Effector memory CD4-positive, alpha-beta T cell (primary cell): Measurements from ENCODE around the gene TEKTIP1.
"Not testable (repeated sequence)": the region's sequence is repeated elsewhere in the genome, so short reads cannot be mapped to it uniquely, and the experiment has no call there.

ENCODE experiments used
- DNase-seq, 3 donors: peaks; one replicate each; pipeline ENCODE4 v3.0.0-alpha.2; 2020
- H3K27ac ChIP-seq: 2 replicates; pipeline ENCODE4 v1.7.0; 2013; ENCODE audit warnings: mild to moderate bottlenecking, low read length, moderate library complexity; ENCODE audit not compliant: insufficient read depth, poor library complexity, severe bottlenecking
- H3K27me3 ChIP-seq: replicated peaks from 2 replicates; pipeline ENCODE4 v1.7.0; 2013; ENCODE audit warnings: mild to moderate bottlenecking, low read length; ENCODE audit not compliant: insufficient read depth, control insufficient read depth, poor library complexity, severe bottlenecking
- H3K36me3 ChIP-seq: 2 replicates; pipeline ENCODE4 v1.7.0; 2013; ENCODE audit warnings: mild to moderate bottlenecking, low read length, moderate library complexity; ENCODE audit not compliant: control insufficient read depth, insufficient read depth
- H3K4me1 ChIP-seq: 2 replicates; pipeline ENCODE4 v1.7.0; 2013; ENCODE audit warnings: low read length, mild to moderate bottlenecking; ENCODE audit not compliant: control insufficient read depth, insufficient read depth, poor library complexity, severe bottlenecking
- H3K4me3 ChIP-seq: 2 replicates; pipeline ENCODE4 v1.7.0; 2013; ENCODE audit warnings: low read length, low read depth, mild to moderate bottlenecking; ENCODE audit not compliant: insufficient read depth, poor library complexity, severe bottlenecking
- H3K9me3 ChIP-seq: 2 replicates; pipeline ENCODE4 v1.7.0; 2013; ENCODE audit warnings: mild to moderate bottlenecking, low read length, moderate library complexity; ENCODE audit not compliant: control insufficient read depth

TEKTIP1 gene

GRCh38 chr19:3524078-3524842 is 14.7 kb upstream of the TEKTIP1 start:
- H3K4me3 ChIP-seq = no peak overlapping the region
- no peaks in the 10 kb centered on the region for H3K4me1 ChIP-seq
- no peaks in the 10 kb centered on the region for H3K27me3 ChIP-seq
- H3K27ac ChIP-seq = no peak overlapping the region
- DNase-seq = no peak
- H3K9me3 ChIP-seq = no peaks in the 10 kb centered on the region
- peaks cover 56% of the 10 kb centered on the region for H3K36me3 ChIP-seq

DNA sequence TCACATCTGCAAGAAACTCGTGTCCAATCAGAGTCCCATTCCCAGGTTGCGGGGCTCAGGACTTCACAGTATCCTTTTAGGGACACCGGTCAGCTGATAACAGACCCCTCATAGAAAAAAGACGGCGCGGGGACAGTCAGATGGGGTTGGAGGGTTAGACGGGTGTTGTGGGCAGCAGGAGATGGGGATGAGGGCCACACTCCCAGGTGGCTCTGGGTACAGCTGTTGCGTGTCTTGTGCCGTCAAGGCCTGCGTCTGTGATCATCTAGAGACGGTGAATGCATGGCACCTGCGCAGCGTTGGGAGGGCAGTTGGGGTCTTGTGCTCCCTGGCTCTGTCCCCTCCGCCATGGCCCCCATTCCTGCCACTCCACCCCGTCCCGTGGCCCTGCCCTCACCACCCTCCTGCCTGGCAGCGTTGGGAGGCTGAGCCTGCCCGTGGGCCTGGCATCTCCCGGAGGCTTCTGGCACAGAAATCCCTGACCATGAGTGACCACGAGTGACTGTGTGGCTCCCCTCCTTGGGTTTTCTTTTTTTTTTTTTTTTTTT is 14.0 kb upstream of the TEKTIP1 start:
- Histone ChIP-seq H3K4me3 (no peak overlapping the region), H3K27ac (no peak overlapping the region), H3K27me3 (no peaks in the 10 kb centered on the region), H3K9me3 (no peaks in the 10 kb centered on the region), H3K36me3 (peaks cover 56% of the 10 kb centered on the region), H3K4me1 (no peaks in the 10 kb centered on the region)
- DNase-seq = no peak

DNA sequence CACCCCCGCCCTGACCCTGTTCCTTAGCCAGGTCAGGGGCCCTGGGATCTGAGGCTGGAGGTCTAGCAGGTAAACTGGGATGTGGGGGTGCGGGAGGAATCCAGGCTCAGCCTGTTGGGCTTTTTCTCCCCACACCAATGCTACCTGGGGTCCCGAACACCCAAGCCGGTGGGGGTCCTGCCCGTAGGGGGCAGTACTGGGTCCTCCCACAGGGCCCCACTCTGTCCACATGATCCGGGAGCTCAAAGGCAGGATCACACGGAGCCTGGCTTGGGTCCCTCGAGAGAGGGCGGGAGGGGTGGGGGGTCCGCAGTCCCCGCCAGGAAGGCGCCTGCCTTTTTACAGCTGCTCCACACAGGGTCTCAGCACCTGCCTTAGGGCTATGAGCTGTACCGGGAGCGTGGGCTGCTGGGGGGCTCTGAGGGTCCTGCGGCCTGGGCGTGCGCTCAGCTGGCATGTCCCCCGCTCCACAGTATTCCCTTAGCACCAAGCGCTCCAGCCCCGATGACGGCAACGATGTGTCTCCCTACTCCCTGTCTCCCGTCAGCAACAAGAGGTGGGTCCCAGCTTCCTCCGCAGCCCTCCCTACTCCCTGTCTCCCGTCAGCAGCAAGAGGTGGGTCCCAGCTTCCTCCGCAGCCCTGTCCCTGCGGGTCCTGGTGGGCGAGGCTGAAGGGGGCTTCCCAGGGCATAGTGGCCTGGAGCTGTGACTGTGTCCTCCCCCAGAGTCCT is 12.3 kb upstream of the TEKTIP1 start:
- H3K27ac ChIP-seq = no peak overlapping the region
- no peaks in the 10 kb centered on the region for H3K27me3 ChIP-seq
- H3K9me3 ChIP-seq = no peaks in the 10 kb centered on the region
- DNase-seq = no peak
- peaks cover 62% of the 10 kb centered on the region for H3K36me3 ChIP-seq
- no peak overlapping the region for H3K4me3 ChIP-seq
- no peaks in the 10 kb centered on the region for H3K4me1 ChIP-seq

- Histone ChIP-seq H3K9me3 (no peaks in the 10 kb centered on the region), H3K4me1 (no peaks in the 10 kb centered on the region), H3K4me3 (no peak overlapping the region), H3K27ac (no peak overlapping the region), H3K27me3 (no peaks in the 10 kb centered on the region), H3K36me3 (peaks cover 69% of the 10 kb centered on the region)
- DNase-seq = no peak
Observed at GRCh38 chr19:3527238-3527910, 11.6 kb upstream of the TEKTIP1 start.

DNA sequence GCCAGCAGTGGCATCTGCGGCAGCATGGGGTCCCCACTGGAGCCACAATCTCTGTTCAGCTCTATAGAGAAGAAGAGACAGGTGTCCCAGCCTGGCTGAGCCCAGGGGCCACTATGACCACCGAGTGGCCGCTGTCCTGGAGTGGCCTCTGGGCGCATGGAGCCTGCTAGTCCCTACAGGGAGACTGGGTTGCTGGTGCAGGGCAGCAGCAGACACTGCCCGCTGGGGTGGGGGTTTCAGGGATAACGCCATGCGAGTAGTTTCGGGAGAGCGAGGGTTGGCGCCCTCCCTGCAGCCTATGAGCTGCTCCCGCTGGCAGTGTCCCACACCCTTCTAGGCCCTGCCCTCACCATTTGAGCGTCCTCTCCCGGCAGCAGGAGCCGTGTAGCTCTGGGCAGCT is 10.9 kb upstream of the TEKTIP1 start:
- Histone ChIP-seq H3K4me3 (no peak overlapping the region), H3K36me3 (peaks cover 69% of the 10 kb centered on the region), H3K4me1 (no peaks in the 10 kb centered on the region), H3K9me3 (no peaks in the 10 kb centered on the region), H3K27ac (no peak overlapping the region), H3K27me3 (no peaks in the 10 kb centered on the region)
- DNase-seq = no peak

DNA sequence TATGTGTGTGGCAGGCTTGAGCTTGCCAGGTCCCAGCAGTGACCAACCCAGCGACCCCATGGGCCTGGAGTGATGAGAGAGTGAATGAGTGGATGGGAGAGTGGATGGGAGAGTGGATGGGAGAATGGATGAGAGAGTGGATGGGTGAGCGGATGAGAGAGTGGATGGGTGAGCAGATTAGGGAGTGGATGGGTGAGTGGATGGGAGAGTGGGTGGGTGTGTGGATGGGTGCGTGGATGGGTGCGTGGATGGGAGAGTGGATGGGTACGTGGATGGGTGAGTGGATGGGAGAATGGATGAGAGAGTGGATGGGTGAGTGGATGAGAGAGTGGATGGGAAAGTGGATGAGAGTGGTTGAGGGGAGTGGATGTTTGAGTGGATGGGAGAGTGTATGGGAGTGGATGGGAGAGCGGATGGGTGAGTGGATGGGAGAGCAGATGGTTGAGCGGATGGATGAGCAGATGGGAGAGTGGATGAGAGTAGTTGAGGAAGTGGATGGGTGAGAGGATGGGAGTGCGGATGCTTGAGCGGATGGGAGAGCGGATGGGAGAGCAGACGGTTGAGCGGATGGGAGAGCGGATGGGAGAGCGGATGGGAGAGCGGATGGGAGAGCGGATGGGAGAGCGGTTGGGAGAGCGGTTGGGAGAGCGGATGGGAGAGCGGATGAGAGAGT is 10.3 kb upstream of the TEKTIP1 start:
- no peak overlapping the region for H3K4me3 ChIP-seq
- H3K9me3 ChIP-seq = no peaks in the 10 kb centered on the region
- H3K36me3 ChIP-seq = peaks cover 69% of the 10 kb centered on the region
- no peak for DNase-seq
- no peaks in the 10 kb centered on the region for H3K4me1 ChIP-seq
- H3K27me3 ChIP-seq = no peaks in the 10 kb centered on the region
- H3K27ac ChIP-seq = no peak overlapping the region

DNA sequence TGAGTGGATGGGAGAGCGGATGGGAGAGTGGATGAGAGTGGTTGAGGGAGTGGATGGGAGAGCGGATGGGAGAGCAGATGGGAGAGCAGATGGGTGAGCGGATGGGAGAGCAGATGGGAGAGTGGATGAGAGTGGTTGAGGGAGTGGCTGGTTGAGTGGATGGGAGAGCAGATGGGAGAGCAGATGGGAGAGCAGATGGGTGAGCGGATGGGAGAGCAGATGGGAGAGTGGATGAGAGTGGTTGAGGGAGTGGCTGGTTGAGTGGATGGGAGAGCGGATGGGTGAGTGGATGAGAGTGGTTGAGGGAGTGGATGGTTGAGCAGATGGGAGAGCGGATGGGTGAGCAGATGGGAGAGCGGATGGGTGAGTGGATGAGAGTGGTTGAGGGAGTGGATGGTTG is 9.7 kb upstream of the TEKTIP1 start:
- peaks cover 71% of the 10 kb centered on the region for H3K36me3 ChIP-seq
- H3K9me3 ChIP-seq, H3K27ac ChIP-seq, H3K4me3 ChIP-seq, H3K4me1 ChIP-seq, DNase-seq, H3K27me3 ChIP-seq: not testable (repeated sequence)

DNA sequence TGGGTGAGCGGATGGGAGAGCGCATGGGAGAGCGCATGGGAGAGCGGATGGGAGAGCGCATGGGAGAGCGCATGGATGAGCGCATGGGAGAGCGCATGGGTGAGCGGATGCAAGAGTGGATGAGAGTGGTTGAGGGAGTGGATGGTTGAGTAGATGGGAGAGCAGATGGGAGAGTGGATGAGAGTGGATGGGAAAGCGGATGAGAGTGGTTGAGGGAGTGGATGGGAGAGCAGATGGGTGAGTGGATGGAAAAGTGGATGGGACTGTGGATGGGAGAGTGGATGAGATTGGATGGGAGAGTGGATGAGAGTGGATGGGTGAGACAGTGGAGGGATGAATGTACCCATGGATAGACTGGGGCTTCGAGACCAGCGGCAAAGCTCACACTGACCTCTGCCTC is 8.6 kb upstream of the TEKTIP1 start:
- no peak for DNase-seq
- no peaks in the 10 kb centered on the region for H3K4me1 ChIP-seq
- no peak overlapping the region for H3K27ac ChIP-seq
- no peak overlapping the region for H3K4me3 ChIP-seq
- no peaks in the 10 kb centered on the region for H3K9me3 ChIP-seq
- peaks cover 73% of the 10 kb centered on the region for H3K36me3 ChIP-seq
- no peaks in the 10 kb centered on the region for H3K27me3 ChIP-seq

- H3K27ac ChIP-seq = no peak overlapping the region
- H3K36me3 ChIP-seq = peaks cover 69% of the 10 kb centered on the region
- no peak for DNase-seq
- no peaks in the 10 kb centered on the region for H3K27me3 ChIP-seq
- no peaks in the 10 kb centered on the region for H3K9me3 ChIP-seq
- no peak overlapping the region for H3K4me3 ChIP-seq
- H3K4me1 ChIP-seq = no peaks in the 10 kb centered on the region
Observed at GRCh38 chr19:3531716-3532115, 7.3 kb upstream of the TEKTIP1 start.
